Astrocyte (in vitro differentiated cells and primary cell): ENCODE measurements around the gene PPP1R15B. TPM values are rescaled to one million over a fixed set of nuclear protein-coding genes. Genes with fewer than 3 reads are reported as not detected.

Experiments used
- DNase-seq: peaks from one replicate; pipeline ENCODE4 v3.0.0-alpha.2; 2010; ENCODE audit warnings: low read depth
- FAIRE-seq: peaks from 2 replicates; lab custom pipeline; 2011; peaks lifted over from hg19 to GRCh38; lab: Jason Lieb, UNC
- H2AFZ ChIP-seq: 2 replicates; pipeline ENCODE4 v1.6.0; 2012; ENCODE audit warnings: low read depth, low read length, inconsistent platforms
- H3K27ac ChIP-seq: 2 replicates; pipeline ENCODE4 v1.5.1; 2011; ENCODE audit warnings: low read depth, low read length, inconsistent platforms
- H3K27me3 ChIP-seq: 2 replicates; pipeline ENCODE4 v1.6.0; 2011; ENCODE audit warnings: low read length, inconsistent platforms; ENCODE audit not compliant: insufficient read depth
- H3K36me3 ChIP-seq: 2 replicates; pipeline ENCODE4 v1.5.1; 2011; ENCODE audit warnings: low read length, inconsistent platforms; ENCODE audit not compliant: insufficient read depth
- H3K4me1 ChIP-seq: 2 replicates; pipeline ENCODE4 v1.5.1; 2011; ENCODE audit warnings: low read length, inconsistent platforms; ENCODE audit not compliant: insufficient read depth
- H3K4me2 ChIP-seq: 2 replicates; pipeline ENCODE4 v1.6.0; 2012; ENCODE audit warnings: low read length, inconsistent platforms
- H3K4me3 ChIP-seq: 2 replicates; pipeline ENCODE4 v1.5.1; 2011; ENCODE audit warnings: low read depth, mild to moderate bottlenecking, low read length, inconsistent platforms; ENCODE audit not compliant: insufficient read depth
- H3K79me2 ChIP-seq: 2 replicates; pipeline ENCODE4 v1.6.0; 2012; ENCODE audit warnings: mild to moderate bottlenecking, low read length, inconsistent platforms; ENCODE audit not compliant: insufficient read depth
- H3K9ac ChIP-seq: 2 replicates; pipeline ENCODE4 v1.6.0; 2012; ENCODE audit warnings: mild to moderate bottlenecking, low read length, inconsistent platforms
- H3K9me3 ChIP-seq: 2 replicates; pipeline ENCODE4 v1.5.1; 2012; ENCODE audit warnings: low read depth, mild to moderate bottlenecking, low read length, inconsistent platforms; ENCODE audit not compliant: insufficient read depth
- H4K20me1 ChIP-seq: 2 replicates; pipeline ENCODE4 v1.6.0; 2012; ENCODE audit warnings: low read length, inconsistent platforms; ENCODE audit not compliant: insufficient read depth
- H3K27ac Mint-ChIP-seq: one replicate; pipeline ENCODE4 v1.8.0; 2021; ENCODE audit warnings: mild to moderate bottlenecking, mixed read lengths; ENCODE audit not compliant: unreplicated experiment
- H3K27me3 Mint-ChIP-seq: one replicate; pipeline ENCODE4 v1.8.0; 2021; ENCODE audit warnings: low read depth, mixed read lengths; ENCODE audit not compliant: unreplicated experiment
- H3K36me3 Mint-ChIP-seq: one replicate; pipeline ENCODE4 v1.8.0; 2021; ENCODE audit warnings: low read depth, mixed read lengths; ENCODE audit not compliant: unreplicated experiment
- H3K4me1 Mint-ChIP-seq: one replicate; pipeline ENCODE4 v1.8.0; 2021; ENCODE audit warnings: low read depth, mixed read lengths; ENCODE audit not compliant: unreplicated experiment
- H3K4me3 Mint-ChIP-seq: one replicate; pipeline ENCODE4 v1.8.0; 2021; ENCODE audit warnings: mild to moderate bottlenecking, moderate library complexity, mixed read lengths; ENCODE audit not compliant: unreplicated experiment
- H3K9me3 Mint-ChIP-seq: one replicate; pipeline ENCODE4 v1.8.0; 2021; ENCODE audit warnings: mild to moderate bottlenecking, mixed read lengths; ENCODE audit not compliant: unreplicated experiment
- EZH2 ChIP-seq: IDR thresholded peaks from 2 replicates; pipeline ENCODE4 v1.6.1; 2012; ENCODE audit warnings: mild to moderate bottlenecking, low read length, inconsistent platforms; ENCODE audit not compliant: insufficient read depth
- total RNA-seq: library from RNA; stranded (reverse); gene quantifications from 2 replicates; pipeline ENCODE4 v1.2.1, GENCODE V29; 2021
- TF ChIP-seq, protein P1 (sequence below): IDR thresholded peaks from 2 replicates; pipeline ENCODE4 v1.5.1; 2011; ENCODE audit warnings: low read depth, mild to moderate bottlenecking, inconsistent platforms, low read length, moderate library complexity; ENCODE audit not compliant: insufficient read depth

PPP1R15B gene
- total RNA-seq, 1 donor from 2014 or later, result 38.8 TPM

DNA sequence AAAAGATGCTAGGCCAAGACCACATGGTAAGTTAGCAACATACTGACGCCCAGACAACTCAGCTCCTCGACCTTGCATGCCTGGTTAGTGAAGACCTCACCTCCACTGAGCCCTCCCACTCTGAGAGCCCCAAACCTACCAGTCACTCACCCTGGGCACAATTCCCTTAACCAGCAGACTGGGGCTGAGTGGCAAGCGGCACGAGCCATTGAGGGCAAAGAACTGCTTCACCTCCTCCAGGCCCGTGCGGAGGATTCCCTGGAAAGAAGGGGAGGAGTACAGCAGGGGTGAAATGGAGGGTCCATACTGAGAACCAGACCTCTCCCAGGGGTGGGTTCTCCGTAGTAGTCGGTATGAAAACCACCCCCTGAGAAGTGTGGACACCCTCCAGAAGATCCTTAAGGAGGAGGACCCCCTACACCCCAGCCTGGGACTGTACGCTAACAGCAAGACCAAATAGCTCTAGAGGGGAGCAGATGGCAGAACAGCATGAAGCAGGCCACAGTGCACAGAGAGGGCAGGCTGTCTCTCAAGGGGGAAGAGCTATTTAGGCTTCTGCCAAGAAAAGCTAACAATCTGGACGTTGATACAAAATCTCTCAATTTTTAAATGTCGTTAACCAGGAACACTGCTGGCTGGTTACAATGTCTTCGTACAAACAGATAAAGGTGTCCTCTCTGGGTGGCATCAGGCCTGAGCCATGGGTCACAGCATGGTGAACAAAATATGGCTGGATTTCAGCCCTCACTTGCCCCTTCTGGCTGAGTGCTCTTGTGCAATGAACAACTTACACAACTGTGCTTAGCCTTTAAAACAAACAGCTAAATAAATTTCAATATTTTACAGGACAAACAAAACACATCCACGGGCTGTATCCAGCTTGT, 31.0 kb upstream of the PPP1R15B start:
- H3K27ac ChIP-seq, result no peak overlapping the region
- no peaks in the 10 kb centered on the region for H3K79me2 ChIP-seq
- no peak for TF ChIP-seq EZH2
- no peaks in the 10 kb centered on the region for H4K20me1 ChIP-seq
- no peak overlapping the region for H2AFZ ChIP-seq
- no peak overlapping the region for H3K27ac Mint-ChIP-seq
- H3K27me3 Mint-ChIP-seq, result peaks cover 22% of the 10 kb centered on the region
- H3K4me3 ChIP-seq, result no peak overlapping the region
- H3K9me3 ChIP-seq, result no peaks in the 10 kb centered on the region
- peaks cover 19% of the 10 kb centered on the region for H3K4me1 Mint-ChIP-seq
- no peak overlapping the region for H3K4me3 Mint-ChIP-seq
- H3K4me2 ChIP-seq, result no peak overlapping the region
- FAIRE-seq (no peak), DNase-seq (no peak)
- H3K4me1 ChIP-seq, result peaks cover 15% of the 10 kb centered on the region
- H3K36me3 ChIP-seq, result no peaks in the 10 kb centered on the region
- H3K9me3 Mint-ChIP-seq, result no peaks in the 10 kb centered on the region
- H3K9ac ChIP-seq, result no peak overlapping the region
- H3K27me3 ChIP-seq, result peaks cover 2% of the 10 kb centered on the region
- peaks cover 38% of the 10 kb centered on the region for H3K36me3 Mint-ChIP-seq

- Histone ChIP-seq H3K27ac (no peak overlapping the region), H4K20me1 (no peaks in the 10 kb centered on the region), H3K27me3 (peaks cover 2% of the 10 kb centered on the region), H3K9me3 (no peaks in the 10 kb centered on the region), H3K36me3 (no peaks in the 10 kb centered on the region), H3K4me1 (peaks cover 15% of the 10 kb centered on the region), H3K4me2 (no peak overlapping the region), H3K4me3 (no peak overlapping the region), H3K79me2 (no peaks in the 10 kb centered on the region), H3K9ac (no peak overlapping the region), H2AFZ (no peak overlapping the region)
- DNase-seq (no peak), FAIRE-seq (no peak)
- Mint-ChIP-seq H3K4me3 (no peak overlapping the region), H3K9me3 (no peaks in the 10 kb centered on the region), H3K36me3 (peaks cover 41% of the 10 kb centered on the region), H3K27me3 (peaks cover 20% of the 10 kb centered on the region), H3K4me1 (peaks cover 23% of the 10 kb centered on the region), H3K27ac (no peak overlapping the region)
- TF ChIP-seq EZH2, result no peak
- TF ChIP-seq, protein P1, sequence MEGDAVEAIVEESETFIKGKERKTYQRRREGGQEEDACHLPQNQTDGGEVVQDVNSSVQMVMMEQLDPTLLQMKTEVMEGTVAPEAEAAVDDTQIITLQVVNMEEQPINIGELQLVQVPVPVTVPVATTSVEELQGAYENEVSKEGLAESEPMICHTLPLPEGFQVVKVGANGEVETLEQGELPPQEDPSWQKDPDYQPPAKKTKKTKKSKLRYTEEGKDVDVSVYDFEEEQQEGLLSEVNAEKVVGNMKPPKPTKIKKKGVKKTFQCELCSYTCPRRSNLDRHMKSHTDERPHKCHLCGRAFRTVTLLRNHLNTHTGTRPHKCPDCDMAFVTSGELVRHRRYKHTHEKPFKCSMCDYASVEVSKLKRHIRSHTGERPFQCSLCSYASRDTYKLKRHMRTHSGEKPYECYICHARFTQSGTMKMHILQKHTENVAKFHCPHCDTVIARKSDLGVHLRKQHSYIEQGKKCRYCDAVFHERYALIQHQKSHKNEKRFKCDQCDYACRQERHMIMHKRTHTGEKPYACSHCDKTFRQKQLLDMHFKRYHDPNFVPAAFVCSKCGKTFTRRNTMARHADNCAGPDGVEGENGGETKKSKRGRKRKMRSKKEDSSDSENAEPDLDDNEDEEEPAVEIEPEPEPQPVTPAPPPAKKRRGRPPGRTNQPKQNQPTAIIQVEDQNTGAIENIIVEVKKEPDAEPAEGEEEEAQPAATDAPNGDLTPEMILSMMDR, result no peak
These were observed 29.9 kb upstream of the PPP1R15B start for GRCh38 chr1:204441558-204441957.

GRCh38 chr1:204439621-204440375, 28.2 kb upstream of the PPP1R15B start:
- Histone ChIP-seq H3K27me3 (peaks cover 2% of the 10 kb centered on the region), H2AFZ (no peak overlapping the region), H3K4me2 (no peak overlapping the region), H4K20me1 (no peaks in the 10 kb centered on the region), H3K9ac (no peak overlapping the region), H3K79me2 (no peaks in the 10 kb centered on the region), H3K4me3 (no peak overlapping the region), H3K4me1 (peaks cover 15% of the 10 kb centered on the region), H3K27ac (no peak overlapping the region), H3K36me3 (no peaks in the 10 kb centered on the region), H3K9me3 (no peaks in the 10 kb centered on the region)
- no peak for TF ChIP-seq EZH2
- TF ChIP-seq, protein P1, result no peak
- DNase-seq (no peak), FAIRE-seq (no peak)
- Mint-ChIP-seq H3K4me3 (peak overlapping the region; percentile 54), H3K9me3 (no peaks in the 10 kb centered on the region), H3K4me1 (peaks cover 24% of the 10 kb centered on the region), H3K36me3 (peaks cover 41% of the 10 kb centered on the region), H3K27me3 (peaks cover 20% of the 10 kb centered on the region), H3K27ac (no peak overlapping the region)
